GM21381 (cell line): ENCODE measurements around the gene TTLL10.

ENCODE experiments used
- ATAC-seq: cut with Tn5 transposase; IDR thresholded peaks from one replicate; pipeline ENCODE4 v1.9.1; 2021; ENCODE audit warnings: mild to moderate bottlenecking, moderate library complexity; ENCODE audit not compliant: unreplicated experiment

TTLL10 gene

GRCh38 chr1:1244192-1244811 is 70.6 kb downstream of the TTLL10 start:
- no peak for ATAC-seq

- no peak for ATAC-seq
Observed at GRCh38 chr1:1245178-1245816, 71.6 kb downstream of the TTLL10 start.

- ATAC-seq = no peak
Observed at GRCh38 chr1:1245817-1246576, 72.3 kb downstream of the TTLL10 start.

GRCh38 chr1:1246577-1247340 is 73.1 kb downstream of the TTLL10 start, which contains the start of gene C1QTNF12:
C1QTNF12 (minus strand) TSS chr1:1246722; CDS start chr1:1246690, 32 bp downstream.
- no peak for ATAC-seq

GRCh38 chr1:1247341-1247913 is 73.7 kb downstream of the TTLL10 start:
- no peak for ATAC-seq
